ENCODE results near the gene OSBPL6. TPM values are rescaled to one million over a fixed set of nuclear protein-coding genes. Genes with fewer than 3 reads are reported as not detected.

OSBPL6 gene
- total and polyA plus RNA-seq, 9 of the 15 experiments (the other 6 are each of a cell fraction or from before 2014, with no cell fraction given), result 3.4 to 12.7 (median 9.3) TPM

DNA sequence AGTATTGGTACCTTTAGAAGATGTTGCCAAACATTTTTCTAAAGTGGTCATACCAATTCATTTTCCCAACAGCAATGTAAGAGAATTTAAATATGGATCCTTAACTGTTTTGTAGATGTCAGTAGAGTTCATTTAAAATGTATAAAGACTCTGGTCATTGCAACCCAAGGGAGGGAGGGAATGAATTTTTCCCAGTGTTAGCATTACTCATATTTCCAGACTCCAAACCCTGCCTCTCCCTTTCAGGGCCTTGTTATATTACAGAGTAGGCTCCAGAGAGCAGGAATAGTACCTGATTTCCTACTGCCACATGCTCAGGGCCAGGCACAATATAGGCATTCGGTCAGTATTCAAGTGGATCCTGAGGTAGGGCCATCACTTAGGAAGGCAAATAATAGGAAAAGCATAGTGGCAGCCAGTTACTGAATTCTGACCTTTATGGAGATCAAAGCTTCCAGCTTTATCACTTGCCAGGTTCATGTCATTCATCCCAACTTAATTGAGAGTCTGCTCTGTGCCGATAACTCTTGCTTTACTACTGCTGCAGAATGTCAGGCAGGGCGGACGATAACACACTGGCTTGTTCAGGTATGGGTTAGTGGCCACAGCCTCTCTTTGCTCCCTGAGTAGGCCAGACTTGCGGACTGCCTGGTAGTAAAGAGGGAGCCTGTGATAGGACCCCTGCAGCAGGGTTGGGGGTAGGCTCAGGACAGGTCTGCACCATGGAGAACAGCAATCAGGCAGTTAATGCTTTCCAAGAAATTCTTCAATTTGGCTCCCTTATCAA lies 75.3 kb downstream of the OSBPL6 start (continued):
- TF ChIP-seq MXI1 (IDR thresholded peaks at IDR 0.05; ENCODE audit: low read depth, low read length) (peak; percentile 59; the same call in 1 of the 2 replicates), KLF16 (IDR thresholded peaks at IDR 0.05) (peak; percentile 98), POLR3G (IDR thresholded peaks at IDR 0.05; ENCODE audit: extremely low read depth, insufficient read length, insufficient replicate concordance) (no peak), SIX5 (IDR thresholded peaks at IDR 0.05; ENCODE audit: borderline replicate concordance in 1 of 2, insufficient read depth in 1 of 2, low read depth in 1 of 2, low read length in 2 of 2) (no peak), C11orf30 (IDR thresholded peaks at IDR 0.05; ENCODE audit: low read depth) (no peak), ARHGAP35 (IDR thresholded peaks at IDR 0.05; ENCODE audit: partially characterized antibody) (no peak), MAFK (IDR thresholded peaks at IDR 0.05; ENCODE audit: low read length) (no peak), NR2C1 (IDR thresholded peaks at IDR 0.05) (no peak; the same call in 1 of the 2 replicates), NR2C1 (tag; IDR thresholded peaks at IDR 0.05) (peak; percentile 52; the same call in 1 of the 2 replicates), DPF2 (IDR thresholded peaks at IDR 0.05) (peak; percentile 98), XRCC3 (IDR thresholded peaks at IDR 0.05) (no peak), HDAC1 (IDR thresholded peaks at IDR 0.05) (peak; percentile 30 to 90; a peak in 2 of 4 replicates), FOXA3 (CRISPR knock-in tag; conservative IDR thresholded peaks at IDR 0.05 in 1 of 2, IDR thresholded peaks at IDR 0.05 in 1 of 2) (0 out of 4 replicates have a peak, but pooled peaks of 1 of the 2 experiments have one; percentile 52), ZNF121 (CRISPR knock-in tag; conservative IDR thresholded peaks at IDR 0.05) (no peak), TCF7 (IDR thresholded peaks at IDR 0.05; ENCODE audit: borderline replicate concordance) (peak; percentile 99), TARDBP (IDR thresholded peaks at IDR 0.05) (no peak; the same call in 1 of the 2 replicates), MTA2 (IDR thresholded peaks at IDR 0.05; ENCODE audit: low read depth) (peak; percentile 97), ZNF124 (CRISPR knock-in tag; IDR thresholded peaks at IDR 0.05) (no peak), JUND (IDR thresholded peaks at IDR 0.05; ENCODE audit: borderline replicate concordance, low read depth, low read length) (peak; percentile 76), JUND (tag; IDR thresholded peaks at IDR 0.05; ENCODE audit: borderline replicate concordance, low read depth, low read length) (peak; percentile 73; the same call in 2 of the 3 replicates), MIER1 (IDR thresholded peaks at IDR 0.05; ENCODE audit: low read depth) (no peak), PYGO2 (tag; IDR thresholded peaks at IDR 0.05) (no peak), RBM15 (IDR thresholded peaks at IDR 0.05; ENCODE audit: insufficient read depth, low read length) (no peak), LCOR (CRISPR knock-in tag; IDR thresholded peaks at IDR 0.05) (peak; percentile 51; the same call in 1 of the 2 replicates), NUFIP1 (IDR thresholded peaks at IDR 0.05; ENCODE audit: partially characterized antibody) (no peak), FUS (optimal IDR thresholded peaks at IDR 0.05; ENCODE audit: low read depth, low read length) (no peak), MBD2 (IDR thresholded peaks at IDR 0.05; ENCODE audit: borderline replicate concordance, low read depth) (peak; percentile 82), KHSRP (IDR thresholded peaks at IDR 0.05) (peak; percentile 80)
- TF ChIP-seq, protein P1, sequence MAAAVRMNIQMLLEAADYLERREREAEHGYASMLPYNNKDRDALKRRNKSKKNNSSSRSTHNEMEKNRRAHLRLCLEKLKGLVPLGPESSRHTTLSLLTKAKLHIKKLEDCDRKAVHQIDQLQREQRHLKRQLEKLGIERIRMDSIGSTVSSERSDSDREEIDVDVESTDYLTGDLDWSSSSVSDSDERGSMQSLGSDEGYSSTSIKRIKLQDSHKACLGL (CRISPR knock-in tag; IDR thresholded peaks at IDR 0.05; ENCODE audit: borderline replicate concordance, poor library complexity, severe bottlenecking), result no peak
- TF ChIP-seq, protein P2, sequence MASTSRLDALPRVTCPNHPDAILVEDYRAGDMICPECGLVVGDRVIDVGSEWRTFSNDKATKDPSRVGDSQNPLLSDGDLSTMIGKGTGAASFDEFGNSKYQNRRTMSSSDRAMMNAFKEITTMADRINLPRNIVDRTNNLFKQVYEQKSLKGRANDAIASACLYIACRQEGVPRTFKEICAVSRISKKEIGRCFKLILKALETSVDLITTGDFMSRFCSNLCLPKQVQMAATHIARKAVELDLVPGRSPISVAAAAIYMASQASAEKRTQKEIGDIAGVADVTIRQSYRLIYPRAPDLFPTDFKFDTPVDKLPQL (IDR thresholded peaks at IDR 0.05; ENCODE audit: extremely low read depth, insufficient read length), result no peak
- TF ChIP-seq, protein P3, sequence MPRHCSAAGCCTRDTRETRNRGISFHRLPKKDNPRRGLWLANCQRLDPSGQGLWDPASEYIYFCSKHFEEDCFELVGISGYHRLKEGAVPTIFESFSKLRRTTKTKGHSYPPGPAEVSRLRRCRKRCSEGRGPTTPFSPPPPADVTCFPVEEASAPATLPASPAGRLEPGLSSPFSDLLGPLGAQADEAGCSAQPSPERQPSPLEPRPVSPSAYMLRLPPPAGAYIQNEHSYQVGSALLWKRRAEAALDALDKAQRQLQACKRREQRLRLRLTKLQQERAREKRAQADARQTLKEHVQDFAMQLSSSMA (CRISPR knock-in tag; IDR thresholded peaks at IDR 0.05), result no peak
